ENCODE measurements around the gene CCSER2. TPM values are rescaled to one million over a fixed set of nuclear protein-coding genes. Genes with fewer than 3 reads are reported as not detected.

CCSER2 gene
- total RNA-seq, 2 donors from 2014 or later, result 39.0 to 60.6 TPM

- peak overlapping the region; percentile 86 to 90 for H3K27ac ChIP-seq
- peaks cover 3 to 33% of the 10 kb centered on the region in 2 donors for H3K4me1 ChIP-seq (ENCODE audit: control insufficient read depth in 1 of 2, low read depth in 2 of 2)
- H3K27me3 ChIP-seq (replicated peaks; ENCODE audit: insufficient read depth), result no peaks in the 10 kb centered on the region
- ATAC-seq (ENCODE audit: insufficient number of reproducible peaks, low FRiP score, low read depth) (no peak), DNase-seq (ENCODE audit: low spot score) (no peak)
- H3K4me3 ChIP-seq, result peak overlapping the region; percentile 93
- no peaks in the 10 kb centered on the region for H3K36me3 ChIP-seq
- no peak for TF ChIP-seq CTCF (IDR thresholded peaks at IDR 0.05)
- H3K9me3 ChIP-seq, result no peaks in the 10 kb centered on the region
Observed at GRCh38 chr10:84329196-84329611, 815 bp downstream of the CCSER2 start.

- H3K9me3 ChIP-seq, result no peaks in the 10 kb centered on the region
- H3K27me3 ChIP-seq (replicated peaks; ENCODE audit: insufficient read depth), result no peaks in the 10 kb centered on the region
- H3K4me3 ChIP-seq, result peak overlapping the region; percentile 93
- DNase-seq (ENCODE audit: low spot score), result no peak
- no peak for TF ChIP-seq CTCF (IDR thresholded peaks at IDR 0.05)
- H3K4me1 ChIP-seq (ENCODE audit: control insufficient read depth in 1 of 2, low read depth in 2 of 2), result peaks cover 8 to 33% of the 10 kb centered on the region in 2 donors
- H3K36me3 ChIP-seq, result no peaks in the 10 kb centered on the region
- H3K27ac ChIP-seq, result no peak overlapping the region
- no peak for ATAC-seq (ENCODE audit: insufficient number of reproducible peaks, low FRiP score, low read depth)
Observed at GRCh38 chr10:84329986-84330651, 1.7 kb downstream of the CCSER2 start.

- no peaks in the 10 kb centered on the region for H3K27me3 ChIP-seq (replicated peaks; ENCODE audit: insufficient read depth)
- no peak overlapping the region for H3K27ac ChIP-seq
- peaks cover 8 to 39% of the 10 kb centered on the region in 2 donors for H3K4me1 ChIP-seq (ENCODE audit: control insufficient read depth in 1 of 2, low read depth in 2 of 2)
- no peak for ATAC-seq (ENCODE audit: insufficient number of reproducible peaks, low FRiP score, low read depth)
- no peak for DNase-seq (ENCODE audit: low spot score)
- H3K4me3 ChIP-seq, result no peak overlapping the region
- no peaks in the 10 kb centered on the region for H3K9me3 ChIP-seq
- TF ChIP-seq CTCF (IDR thresholded peaks at IDR 0.05), result no peak
- no peaks in the 10 kb centered on the region for H3K36me3 ChIP-seq
Observed at GRCh38 chr10:84331091-84331490, 2.7 kb downstream of the CCSER2 start.

GRCh38 chr10:84333864-84334451, 5.6 kb downstream of the CCSER2 start:
- H3K9me3 ChIP-seq, result no peaks in the 10 kb centered on the region
- no peaks in the 10 kb centered on the region for H3K27me3 ChIP-seq (replicated peaks; ENCODE audit: insufficient read depth)
- DNase-seq (ENCODE audit: low spot score), result no peak
- H3K36me3 ChIP-seq, result no peaks in the 10 kb centered on the region
- ATAC-seq (ENCODE audit: insufficient number of reproducible peaks, low FRiP score, low read depth), result no peak
- peaks cover 8 to 52% of the 10 kb centered on the region in 2 donors for H3K4me1 ChIP-seq (ENCODE audit: control insufficient read depth in 1 of 2, low read depth in 2 of 2)
- H3K27ac ChIP-seq, result no peak overlapping the region
- no peak for TF ChIP-seq CTCF (IDR thresholded peaks at IDR 0.05)
- H3K4me3 ChIP-seq, result no peak overlapping the region

GRCh38 chr10:84334811-84335210, 6.4 kb downstream of the CCSER2 start:
- no peak for DNase-seq (ENCODE audit: low spot score)
- Histone ChIP-seq H3K36me3 (no peaks in the 10 kb centered on the region), H3K9me3 (no peaks in the 10 kb centered on the region), H3K27ac (no peak overlapping the region), H3K27me3 (replicated peaks; ENCODE audit: insufficient read depth) (no peaks in the 10 kb centered on the region), H3K4me3 (no peak overlapping the region), H3K4me1 (ENCODE audit: control insufficient read depth in 1 of 2, low read depth in 2 of 2) (peaks cover 8 to 46% of the 10 kb centered on the region in 2 donors)
- TF ChIP-seq CTCF (IDR thresholded peaks at IDR 0.05), result no peak
- ATAC-seq (ENCODE audit: insufficient number of reproducible peaks, low FRiP score, low read depth), result no peak
